Testis (tissue), 2 donors: Measurements from ENCODE around the gene MRPS34.

ENCODE experiments used
- CTCF ChIP-seq, 3 experiments: fragments of 450-650 bp in 2 of 3; fragments of 200-600 bp in 1 of 3; sonication (generic) in 1 of 3; IDR thresholded peaks; one replicate each; pipeline ENCODE4 v1.5.1; 2016 to 2019; ENCODE audit warnings: antibody characterized with exemption in 3 of 3, mild to moderate bottlenecking in 2 of 3, moderate library complexity in 1 of 3
- POLR2A ChIP-seq: fragments of 450-650 bp; IDR thresholded peaks from one replicate; pipeline ENCODE4 v1.6.1; 2017; ENCODE audit warnings: antibody characterized with exemption, mild to moderate bottlenecking, moderate library complexity

- TF ChIP-seq CTCF (IDR thresholded peaks at IDR 0.05): no peak
- TF ChIP-seq POLR2A: no peak
These were observed 4.7 kb upstream of the MRPS34 start for GRCh38 chr16:1777375-1778199.
